HEK293 (cell line): ENCODE data around the gene NAMPT.

Experiments used
- CTCF ChIA-PET: fragments of 350-600 bp; formaldehyde crosslinking; extraction: SDS; loops from one replicate; lab custom pipeline; 2021; ENCODE audit warnings: antibody characterized with exemption; lab: Yijun Ruan, JAX
- POLR2A ChIA-PET: fragments of 300-600 bp; formaldehyde crosslinking; extraction: SDS; loops from one replicate; lab custom pipeline; 2020; ENCODE audit warnings: antibody characterized with exemption, inconsistent platforms; lab: Yijun Ruan, JAX
- H3K27ac ChIP-seq: fragments of 200-500 bp; sonication (Bioruptor generic); 2 replicates; pipeline ENCODE4 v1.5.1; 2014; ENCODE audit warnings: low read depth, low read length, control low read depth, inconsistent platforms; ENCODE audit errors: extremely low read depth
- H3K36me3 ChIP-seq, 2 experiments: fragments of 200-500 bp in 1 of 2; sonication (Bioruptor generic) in 1 of 2; 1 replicate in 1 of 2; 2 replicates in 1 of 2; pipeline ENCODE4 v1.5.1; 2014 to 2017; ENCODE audit warnings: inconsistent platforms in 2 of 2, low read length in 2 of 2; ENCODE audit not compliant: control insufficient read depth in 2 of 2, insufficient read depth in 1 of 2
- H3K4me1 ChIP-seq: fragments of 200-500 bp; sonication (Bioruptor generic); 2 replicates; pipeline ENCODE4 v1.5.1; 2014; ENCODE audit warnings: mild to moderate bottlenecking, low read length, inconsistent platforms; ENCODE audit not compliant: control insufficient read depth, insufficient read depth
- H3K4me3 ChIP-seq: 2 replicates; pipeline ENCODE4 v1.5.1; 2011; ENCODE audit warnings: low read depth, mild to moderate bottlenecking, control low read depth, low read length, moderate library complexity
- H3K9me3 ChIP-seq: fragments of 200-500 bp; sonication (Bioruptor generic); 2 replicates; pipeline ENCODE4 v1.5.1; 2014; ENCODE audit warnings: low read depth, low read length, inconsistent platforms; ENCODE audit not compliant: control insufficient read depth, insufficient read depth
- INSM2 ChIP-seq: fragments of 450-650 bp; formaldehyde crosslinking; IDR thresholded peaks from 2 replicates; pipeline ENCODE4 v1.5.1; 2016; ENCODE audit warnings: missing biosample characterization, missing genetic modification characterization
- KLF1 ChIP-seq: fragments of 450-650 bp; formaldehyde crosslinking; IDR thresholded peaks from 2 replicates; pipeline ENCODE4 v1.5.1; 2016; ENCODE audit warnings: missing biosample characterization, missing genetic modification characterization
- PRDM10 ChIP-seq: fragments of 450-650 bp; formaldehyde crosslinking; IDR thresholded peaks from 2 replicates; pipeline ENCODE4 v1.5.1; 2016; ENCODE audit warnings: missing biosample characterization, missing genetic modification characterization
- REPIN1 ChIP-seq: fragments of 450-650 bp; formaldehyde crosslinking; IDR thresholded peaks from 2 replicates; pipeline ENCODE4 v1.5.1; 2017; ENCODE audit warnings: missing biosample characterization, missing genetic modification characterization, low read depth
- WT1 ChIP-seq: fragments of 450-650 bp; formaldehyde crosslinking; IDR thresholded peaks from 2 replicates; pipeline ENCODE4 v1.5.1; 2016; ENCODE audit warnings: missing biosample characterization, missing genetic modification characterization
- ZBTB1 ChIP-seq: fragments of 450-650 bp; formaldehyde crosslinking; IDR thresholded peaks from 2 replicates; pipeline ENCODE4 v1.5.1; 2016; ENCODE audit warnings: missing biosample characterization, missing genetic modification characterization
- ZBTB8A ChIP-seq: fragments of 450-650 bp; formaldehyde crosslinking; IDR thresholded peaks from 2 replicates; pipeline ENCODE4 v1.5.1; 2016; ENCODE audit warnings: missing biosample characterization, missing genetic modification characterization
- ZFP69B ChIP-seq: fragments of 450-650 bp; formaldehyde crosslinking; IDR thresholded peaks from 2 replicates; pipeline ENCODE4 v1.5.1; 2016; ENCODE audit warnings: missing biosample characterization, missing genetic modification characterization
- ZNF10 ChIP-seq: fragments of 450-650 bp; formaldehyde crosslinking; IDR thresholded peaks from 2 replicates; pipeline ENCODE4 v1.5.1; 2017; ENCODE audit warnings: missing biosample characterization, missing genetic modification characterization
- ZNF148 ChIP-seq: fragments of 450-650 bp; formaldehyde crosslinking; IDR thresholded peaks from 2 replicates; pipeline ENCODE4 v1.5.0; 2017; ENCODE audit warnings: missing biosample characterization, missing genetic modification characterization, borderline replicate concordance
- ZNF214 ChIP-seq: fragments of 450-650 bp; formaldehyde crosslinking; IDR thresholded peaks from 2 replicates; pipeline ENCODE4 v1.5.1; 2017; ENCODE audit warnings: missing biosample characterization, mild to moderate bottlenecking, missing genetic modification characterization, borderline replicate concordance
- ZNF23 ChIP-seq: fragments of 450-650 bp; formaldehyde crosslinking; IDR thresholded peaks from 2 replicates; pipeline ENCODE4 v1.5.1; 2016; ENCODE audit warnings: missing biosample characterization, missing genetic modification characterization, borderline replicate concordance
- ZNF24 ChIP-seq: fragments of 450-650 bp; formaldehyde crosslinking; IDR thresholded peaks from 2 replicates; pipeline ENCODE4 v1.5.1; 2016; ENCODE audit warnings: missing biosample characterization, missing genetic modification characterization
- ZNF280C ChIP-seq: fragments of 450-650 bp; formaldehyde crosslinking; IDR thresholded peaks from 2 replicates; pipeline ENCODE4 v1.5.1; 2016; ENCODE audit warnings: missing biosample characterization, missing genetic modification characterization
- ZNF37A ChIP-seq: fragments of 450-650 bp; IDR thresholded peaks from 2 replicates; pipeline ENCODE4 v1.5.1; 2018; ENCODE audit warnings: missing biosample characterization, missing genetic modification characterization
- ZNF394 ChIP-seq: fragments of 450-650 bp; formaldehyde crosslinking; IDR thresholded peaks from 2 replicates; pipeline ENCODE4 v1.5.1; 2016; ENCODE audit warnings: missing biosample characterization, missing genetic modification characterization, mild to moderate bottlenecking, moderate library complexity, borderline replicate concordance
- ZNF48 ChIP-seq: fragments of 450-650 bp; formaldehyde crosslinking; IDR thresholded peaks from 2 replicates; pipeline ENCODE4 v1.5.1; 2016; ENCODE audit warnings: missing biosample characterization, missing genetic modification characterization
- ZNF558 ChIP-seq: fragments of 450-650 bp; formaldehyde crosslinking; IDR thresholded peaks from 2 replicates; pipeline ENCODE4 v1.5.1; 2016; ENCODE audit warnings: missing biosample characterization, missing genetic modification characterization
- ZNF624 ChIP-seq: fragments of 450-650 bp; formaldehyde crosslinking; IDR thresholded peaks from 2 replicates; pipeline ENCODE4 v1.5.1; 2017; ENCODE audit warnings: missing biosample characterization, missing genetic modification characterization
- ZNF658 ChIP-seq: fragments of 450-650 bp; formaldehyde crosslinking; IDR thresholded peaks from 2 replicates; pipeline ENCODE4; 2016; ENCODE audit warnings: missing biosample characterization, missing genetic modification characterization
- ZSCAN18 ChIP-seq: fragments of 450-650 bp; formaldehyde crosslinking; IDR thresholded peaks from 2 replicates; pipeline ENCODE4 v1.5.1; 2016; ENCODE audit warnings: missing biosample characterization, missing genetic modification characterization

The NAMPT gene

GRCh38 chr7:106288263-106288662, 3.5 kb upstream of the NAMPT start:
- no peaks in the 10 kb centered on the region for H3K4me1 ChIP-seq
- H3K9me3 ChIP-seq: no peaks in the 10 kb centered on the region
- no peak overlapping the region for H3K27ac ChIP-seq
- no peak for TF ChIP-seq ZSCAN18
- no peak for TF ChIP-seq ZNF394 (tag by site-specific recombination)
- TF ChIP-seq ZNF148: no peak
- no peak for TF ChIP-seq ZNF24 (tag by site-specific recombination)
- no peak for TF ChIP-seq ZFP69B (tag by site-specific recombination)
- TF ChIP-seq ZNF214 (tag by site-specific recombination): no peak
- TF ChIP-seq ZNF280C: no peak
- no peak for TF ChIP-seq ZNF37A
- TF ChIP-seq ZNF558 (tag by site-specific recombination): no peak
- ChIA-PET POLR2A (no interaction called here), CTCF (no interaction called here)
- H3K36me3 ChIP-seq: no peaks in the 10 kb centered on the region
- no peak overlapping the region for H3K4me3 ChIP-seq

GRCh38 chr7:106287786-106288185, 3.0 kb upstream of the NAMPT start:
- Histone ChIP-seq H3K36me3 (no peaks in the 10 kb centered on the region), H3K27ac (no peak overlapping the region), H3K4me1 (0 out of 2 replicates have a peak, but pooled peaks cover 2% of the 10 kb centered on the region), H3K9me3 (no peaks in the 10 kb centered on the region), H3K4me3 (no peak overlapping the region)
- ChIA-PET POLR2A (no interaction called here), CTCF (interaction anchor here (0.6 kb wide), 1 partner anchor 38 kb away, joined by 3 read pairs; no protein-coding TSS in a partner anchor)
- no peak for TF ChIP-seq ZNF624
- TF ChIP-seq ZBTB1 (tag by site-specific recombination): no peak
- TF ChIP-seq PRDM10 (tag by site-specific recombination): no peak
- TF ChIP-seq INSM2 (tag by site-specific recombination): no peak
- TF ChIP-seq ZNF10: no peak
- no peak for TF ChIP-seq ZNF48
- no peak for TF ChIP-seq ZBTB8A (tag by site-specific recombination)
- TF ChIP-seq REPIN1 (tag by site-specific recombination): no peak
- no peak for TF ChIP-seq ZNF23
- no peak for TF ChIP-seq KLF1 (tag by site-specific recombination)
- TF ChIP-seq WT1 (tag by site-specific recombination): no peak
- TF ChIP-seq ZNF394 (tag by site-specific recombination): no peak
- no peak for TF ChIP-seq ZNF658 (tag by site-specific recombination)
- TF ChIP-seq ZNF148: no peak
